HepG2 (cell line): ENCODE measurements around the gene GSC2. TPM values are rescaled to one million over a fixed set of nuclear protein-coding genes. Genes with fewer than 3 reads are reported as not detected.

Source experiments
- ATAC-seq: fragments of 200-7000 bp; cut with Tn5 transposase; 3 replicates; pipeline ENCODE4 v1.9.1; 2020; ENCODE audit warnings: mild to moderate bottlenecking, moderate library complexity
- BruUV-seq: library from RNA; stranded (reverse); fragments of 400-500 nt; replicated peaks from 2 replicates; lab custom pipeline; 2021; lab: Mats Ljungman, UMichigan
- CTCF ChIA-PET: fragments of 300-600 bp; formaldehyde crosslinking; extraction: SDS; loops from one replicate; lab custom pipeline; 2021; ENCODE audit warnings: low total read pairs, inconsistent platforms, low intra/inter-chr PET ratio; lab: Yijun Ruan, JAX
- POLR2A ChIA-PET: fragments of 350-600 bp; sonication (Branson Sonifier 250); formaldehyde crosslinking; loops from one replicate; lab custom pipeline; 2020; ENCODE audit warnings: antibody characterized with exemption, inconsistent platforms; lab: Yijun Ruan, JAX
- DNase-seq: peaks from one replicate; pipeline ENCODE4 v3.0.0-alpha.2; 2015; ENCODE audit warnings: low spot score
- FAIRE-seq: peaks from 3 replicates; lab custom pipeline; 2011; peaks lifted over from hg19 to GRCh38; lab: Jason Lieb, UNC
- H2AFZ ChIP-seq: one replicate; pipeline ENCODE4 v1.6.1; 2011; ENCODE audit warnings: low read length, inconsistent platforms
- H3K27ac ChIP-seq: fragments of 300-600 bp; 3 replicates; pipeline ENCODE4 v1.8.0; 2011; ENCODE audit warnings: mixed run types, mild to moderate bottlenecking, mixed read lengths, low read length, inconsistent platforms; ENCODE audit not compliant: insufficient read depth; ENCODE audit errors: extremely low read length
- H3K27me3 ChIP-seq, 2 experiments: fragments of 200-600 bp in 1 of 2; 2 replicates in 1 of 2; 3 replicates in 1 of 2; pipeline versions ENCODE4 v1.6.0 to v1.8.0; 2011; ENCODE audit warnings: low read length in 2 of 2, mild to moderate bottlenecking in 2 of 2, moderate library complexity in 2 of 2, inconsistent platforms in 1 of 2; ENCODE audit not compliant: insufficient read depth in 2 of 2, control insufficient read depth in 1 of 2
- H3K36me3 ChIP-seq, 2 experiments: fragments of 200-600 bp in 1 of 2; replicated peaks in 1 of 2; 2 replicates in 1 of 2; 3 replicates in 1 of 2; pipeline versions ENCODE4 v1.5.1 to v1.8.0; 2011; ENCODE audit warnings: low read length in 2 of 2, inconsistent platforms in 1 of 2; ENCODE audit not compliant: insufficient read depth in 2 of 2, control insufficient read depth in 1 of 2
- H3K4me1 ChIP-seq: 2 replicates; pipeline ENCODE4 v1.5.1; 2012; ENCODE audit warnings: low read length, inconsistent platforms; ENCODE audit not compliant: insufficient read depth
- H3K4me2 ChIP-seq: 2 replicates; pipeline ENCODE4 v1.6.0; 2011; ENCODE audit warnings: low read depth, low read length, inconsistent platforms
- H3K4me3 ChIP-seq, 3 experiments: fragments of 200-600 bp in 1 of 3; sonication (generic), shearing (Covaris generic) in 1 of 3; replicated peaks in 1 of 3; 2 replicates each; pipeline ENCODE4 v1.5.1; 2011 to 2016; ENCODE audit warnings: low read length in 3 of 3, inconsistent platforms in 2 of 3, low read depth in 2 of 3, mild to moderate bottlenecking in 2 of 3, control low read depth in 1 of 3, mixed read lengths in 1 of 3; ENCODE audit not compliant: insufficient read depth in 1 of 3
- H3K79me2 ChIP-seq: one replicate; pipeline ENCODE4 v1.6.1; 2011; ENCODE audit warnings: low read length, inconsistent platforms; ENCODE audit not compliant: insufficient read depth
- H3K9ac ChIP-seq: 2 replicates; pipeline ENCODE4 v1.6.0; 2011; ENCODE audit warnings: mild to moderate bottlenecking, low read depth, low read length, inconsistent platforms; ENCODE audit not compliant: insufficient read depth
- H3K9me3 ChIP-seq: 2 replicates; pipeline ENCODE4 v1.5.1; 2012; ENCODE audit warnings: mild to moderate bottlenecking, low read length
- H4K20me1 ChIP-seq: 2 replicates; pipeline ENCODE4 v1.6.0; 2011; ENCODE audit warnings: inconsistent platforms, mild to moderate bottlenecking, low read length, moderate library complexity; ENCODE audit not compliant: insufficient read depth
- CHD4 ChIP-seq: fragments of 200-600 bp; sonication (generic); IDR thresholded peaks from 2 replicates; pipeline ENCODE4 v1.7.0; 2017; ENCODE audit warnings: mild to moderate bottlenecking, low read length, borderline replicate concordance
- ELF1 ChIP-seq: sonication (generic); formaldehyde crosslinking; IDR thresholded peaks from 2 replicates; pipeline ENCODE4 v1.4.0; 2020; ENCODE audit warnings: missing genetic modification reagents
- HHEX ChIP-seq: IDR thresholded peaks from 2 replicates; pipeline ENCODE4 v1.6.1; 2016; ENCODE audit warnings: control low read depth
- IKZF4 ChIP-seq: sonication (generic); formaldehyde crosslinking; IDR thresholded peaks from 2 replicates; pipeline ENCODE4 v1.5.1; 2020; ENCODE audit warnings: borderline replicate concordance, mild to moderate bottlenecking, low read depth, missing genetic modification reagents; ENCODE audit errors: not compliant biosample characterization
- ISL2 ChIP-seq: sonication (generic); formaldehyde crosslinking; IDR thresholded peaks from 2 replicates; pipeline ENCODE4 v1.5.0; 2020; ENCODE audit warnings: missing genetic modification reagents
- ISX ChIP-seq: sonication (generic); formaldehyde crosslinking; conservative IDR thresholded peaks from 2 replicates; pipeline ENCODE4 v1.5.0; 2020; ENCODE audit warnings: missing genetic modification reagents
- KDM2A ChIP-seq: sonication (generic); formaldehyde crosslinking; IDR thresholded peaks from 2 replicates; pipeline ENCODE4 v1.4.0; 2020; ENCODE audit warnings: low read depth, missing genetic modification reagents, borderline replicate concordance
- NCOA2 ChIP-seq: sonication (generic); formaldehyde crosslinking; IDR thresholded peaks from 2 replicates; pipeline ENCODE4 v1.8.0; 2022; ENCODE audit warnings: inconsistent platforms
- PHF21A ChIP-seq: sonication (generic); formaldehyde crosslinking; IDR thresholded peaks from 2 replicates; pipeline ENCODE4 v1.5.0; 2020; ENCODE audit warnings: mild to moderate bottlenecking, missing genetic modification reagents
- RXRA ChIP-seq: sonication (generic); formaldehyde crosslinking; IDR thresholded peaks from 2 replicates; pipeline ENCODE4 v1.5.1; 2020; ENCODE audit warnings: missing genetic modification reagents
- RXRB ChIP-seq: IDR thresholded peaks from 2 replicates; pipeline ENCODE4 v1.6.1; 2016; ENCODE audit warnings: borderline replicate concordance, missing genetic modification reagents, missing compliant biosample characterization
- SETDB1 ChIP-seq: sonication (generic); formaldehyde crosslinking; IDR thresholded peaks from 2 replicates; pipeline ENCODE4 v1.5.1; 2020; ENCODE audit warnings: missing genetic modification reagents, mild to moderate bottlenecking, borderline replicate concordance
- SMARCC2 ChIP-seq: fragments of 450-650 bp; IDR thresholded peaks from 2 replicates; pipeline ENCODE4 v1.6.1; 2017; ENCODE audit warnings: antibody characterized with exemption, mild to moderate bottlenecking
- ZNF124 ChIP-seq: sonication (generic); formaldehyde crosslinking; IDR thresholded peaks from 2 replicates; pipeline ENCODE4 v1.4.0; 2020; ENCODE audit warnings: missing genetic modification reagents
- ZSCAN29 ChIP-seq: sonication (generic); formaldehyde crosslinking; conservative IDR thresholded peaks from 2 replicates; pipeline ENCODE4 v1.4.0; 2020; ENCODE audit warnings: mild to moderate bottlenecking, missing genetic modification reagents
- WGBS: methylation state at CpG from one replicate; pipeline ENCODE4 v1.1.6; 2017; ENCODE audit warnings: low lambda C conversion rate; 5-methylcytosine and 5-hydroxymethylcytosine counted together
- in situ Hi-C: cut with HindIII; loops from 2 replicates; pipeline ENCODE4 v1.10.0; 2017; ENCODE audit warnings: low pct_unique_long_range_greater_than_20kb; ENCODE audit not compliant: extremely low pct_ligation_motif_present
- intact Hi-C: fragments of 100-400 bp; cut with micrococcal nuclease; formaldehyde crosslinking; loops from one replicate; pipeline ENCODE4 v1.10.0; 2022; ENCODE audit not compliant: unreplicated experiment
- polyA plus RNA-seq, 8 experiments: library from polyadenylated mRNA; depleted of rRNA in 3 of 8; stranded (reverse) in 7 of 8; unstranded in 1 of 8; fragments of >200 nt; fragmentation: Illumina TruSeq in 4 of 8; extraction: Trizol in 4 of 8; gene quantifications; 2 replicates each; pipeline versions ENCODE4 v1.2.1 to v1.2.3, GENCODE V29; 2011 to 2016; ENCODE audit warnings: low read depth in 4 of 8, missing spikeins in 1 of 8, mixed read lengths in 1 of 8; ENCODE audit not compliant: insufficient read depth in 1 of 8
- total RNA-seq, 5 experiments: library from RNA; depleted of rRNA; stranded (reverse); fragments of >200 nt; fragmentation: Illumina TruSeq; extraction: Trizol; gene quantifications; 2 replicates each; pipeline ENCODE4 v1.2.3, GENCODE V29; 2016; ENCODE audit warnings: low read depth in 1 of 5
- TF ChIP-seq, protein P1 (sequence below): sonication (generic); formaldehyde crosslinking; IDR thresholded peaks from 2 replicates; pipeline ENCODE4 v1.5.1; 2020; ENCODE audit warnings: mild to moderate bottlenecking, moderate library complexity, missing genetic modification reagents
- TF ChIP-seq, protein P2 (sequence below): IDR thresholded peaks from 2 replicates; pipeline ENCODE4 v1.6.1; 2016; ENCODE audit warnings: low read depth, borderline replicate concordance
- TF ChIP-seq, protein P3 (sequence below): sonication (generic); formaldehyde crosslinking; IDR thresholded peaks from 2 replicates; pipeline ENCODE4 v1.8.1; 2023; ENCODE audit warnings: mild to moderate bottlenecking, moderate library complexity, missing genetic modification reagents

GSC2 gene
- total and polyA plus RNA-seq, 2 of the 13 experiments (the other 11 are each of a cell fraction or from before 2014, with no cell fraction given), result not detected

DNA sequence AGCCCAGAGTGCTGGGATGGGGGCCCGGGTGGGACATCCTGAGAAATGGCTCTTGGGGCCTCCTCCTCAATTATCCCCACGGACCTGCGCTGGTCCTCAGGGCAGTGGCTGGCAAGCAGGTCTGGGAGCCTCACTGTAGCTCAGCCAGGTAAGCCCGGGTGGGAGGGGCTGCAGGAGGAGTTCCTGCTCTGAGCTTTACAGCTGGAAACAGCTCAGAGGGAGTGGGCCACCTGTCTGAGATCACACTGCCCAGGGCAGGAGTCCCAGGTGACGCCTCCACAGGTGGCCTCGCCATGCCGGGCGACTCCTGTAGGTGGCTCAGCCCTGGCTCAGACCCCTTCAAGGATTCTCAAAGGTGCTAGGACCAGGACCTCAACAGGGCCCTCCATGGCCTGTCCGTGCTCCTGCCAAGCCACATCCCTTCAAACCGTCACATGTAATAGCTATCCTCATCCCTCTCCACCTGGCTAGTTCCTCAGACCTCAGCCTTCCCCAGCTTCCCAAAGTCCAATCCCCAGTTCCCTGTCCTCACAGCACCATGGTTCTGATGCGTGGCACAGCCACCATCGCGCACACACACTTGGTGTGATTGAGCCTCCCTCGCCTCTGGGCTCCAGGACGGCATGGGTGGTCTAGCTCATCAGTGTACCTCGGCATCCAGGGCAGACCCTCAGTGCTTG lies 22.6 kb downstream of the GSC2 start:
- 72% methylated on average over 9 of the region's 16 CpGs for WGBS
- H3K9ac ChIP-seq, result no peak overlapping the region
- H3K36me3 ChIP-seq, result no peaks in the 10 kb centered on the region
- ATAC-seq, result no peak
- no peaks in the 10 kb centered on the region for H4K20me1 ChIP-seq
- intact Hi-C loops, result no loop called here
- no peaks in the 10 kb centered on the region for H3K9me3 ChIP-seq
- ChIA-PET POLR2A (interaction anchor here (1.1 to 1.2 kb wide), 2 partner anchors 17 to 51 kb away, joined by 3 to 6 read pairs; partner anchors contain the start of genes ESS2 and SLC25A1), CTCF (no interaction called here)
- in situ Hi-C loops, result no loop called here
- FAIRE-seq, result no peak
- no peak for DNase-seq
- no peak overlapping the region for H3K4me2 ChIP-seq
- H2AFZ ChIP-seq, result no peak overlapping the region
- no peak overlapping the region for H3K27ac ChIP-seq
- H3K4me1 ChIP-seq, result peaks cover 35% of the 10 kb centered on the region
- H3K79me2 ChIP-seq, result no peaks in the 10 kb centered on the region
- H3K4me3 ChIP-seq, result no peak overlapping the region
- TF ChIP-seq NCOA2 (no peak), SETDB1 (no peak), RXRB (CRISPR knock-in tag) (no peak), HHEX (CRISPR knock-in tag) (no peak), ZNF124 (CRISPR knock-in tag) (no peak), SMARCC2 (no peak), PHF21A (no peak), IKZF4 (CRISPR knock-in tag) (no peak), RXRA (CRISPR knock-in tag) (no peak), KDM2A (no peak), ISX (CRISPR knock-in tag) (no peak), ZSCAN29 (CRISPR knock-in tag) (no peak), ELF1 (CRISPR knock-in tag) (no peak), CHD4 (no peak), ISL2 (CRISPR knock-in tag) (no peak)
- TF ChIP-seq, protein P1, sequence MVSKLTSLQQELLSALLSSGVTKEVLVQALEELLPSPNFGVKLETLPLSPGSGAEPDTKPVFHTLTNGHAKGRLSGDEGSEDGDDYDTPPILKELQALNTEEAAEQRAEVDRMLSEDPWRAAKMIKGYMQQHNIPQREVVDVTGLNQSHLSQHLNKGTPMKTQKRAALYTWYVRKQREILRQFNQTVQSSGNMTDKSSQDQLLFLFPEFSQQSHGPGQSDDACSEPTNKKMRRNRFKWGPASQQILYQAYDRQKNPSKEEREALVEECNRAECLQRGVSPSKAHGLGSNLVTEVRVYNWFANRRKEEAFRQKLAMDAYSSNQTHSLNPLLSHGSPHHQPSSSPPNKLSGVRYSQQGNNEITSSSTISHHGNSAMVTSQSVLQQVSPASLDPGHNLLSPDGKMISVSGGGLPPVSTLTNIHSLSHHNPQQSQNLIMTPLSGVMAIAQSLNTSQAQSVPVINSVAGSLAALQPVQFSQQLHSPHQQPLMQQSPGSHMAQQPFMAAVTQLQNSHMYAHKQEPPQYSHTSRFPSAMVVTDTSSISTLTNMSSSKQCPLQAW (CRISPR knock-in tag), result no peak
- TF ChIP-seq, protein P2, sequence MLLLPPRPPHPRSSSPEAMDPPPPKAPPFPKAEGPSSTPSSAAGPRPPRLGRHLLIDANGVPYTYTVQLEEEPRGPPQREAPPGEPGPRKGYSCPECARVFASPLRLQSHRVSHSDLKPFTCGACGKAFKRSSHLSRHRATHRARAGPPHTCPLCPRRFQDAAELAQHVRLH (CRISPR knock-in tag), result no peak
- TF ChIP-seq, protein P3, sequence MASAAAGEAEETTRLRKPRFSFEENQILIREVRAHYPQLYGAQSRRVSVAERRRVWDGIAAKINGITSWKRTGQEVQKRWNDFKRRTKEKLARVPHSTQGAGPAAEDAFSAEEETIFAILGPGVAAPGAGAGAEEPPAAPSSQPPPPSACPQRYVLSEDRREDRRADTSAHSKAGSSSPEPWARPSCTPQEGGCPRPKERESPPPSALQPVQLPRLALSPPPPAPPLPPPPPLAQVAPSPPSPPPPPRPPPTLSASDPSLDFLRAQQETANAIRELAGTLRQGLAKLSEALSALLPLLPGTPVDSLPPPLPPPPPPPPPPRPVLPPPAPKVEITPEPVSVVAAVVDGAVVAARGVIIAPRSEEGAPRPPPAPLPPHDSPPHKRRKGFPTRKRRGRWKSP (CRISPR knock-in tag), result no peak
- no TSS peak for BruUV-seq
- H3K27me3 ChIP-seq, result peaks cover 3 to 46% of the 10 kb centered on the region in 2 experiments; a peak in 4 of 5 replicates
